Measurements from ENCODE around the gene KIAA0040. TPM values are rescaled to one million over a fixed set of nuclear protein-coding genes. Genes with fewer than 3 reads are reported as not detected.

The KIAA0040 gene
- polyA plus RNA-seq, 1 donor from 2014 or later: not detected

DNA sequence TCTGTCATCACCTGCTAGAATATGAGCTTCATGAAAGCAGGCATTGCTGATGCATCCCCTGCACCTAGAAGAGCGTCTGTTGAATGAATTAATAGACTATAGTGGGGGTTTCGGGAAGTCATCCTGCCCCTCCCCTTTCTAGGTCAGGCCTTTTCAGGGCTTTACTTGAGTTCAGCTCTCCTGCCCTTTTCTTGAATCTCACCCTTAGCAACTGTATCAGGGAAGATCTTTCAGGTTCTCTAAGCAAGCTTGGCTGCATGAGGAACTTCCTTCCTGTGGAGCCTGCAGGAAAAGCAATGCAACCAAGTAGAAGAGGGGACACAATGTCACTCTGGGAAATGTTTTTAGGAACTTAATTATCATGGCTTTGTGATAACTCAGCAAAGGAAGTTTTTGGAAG, 27.2 kb upstream of the KIAA0040 start:
- Histone ChIP-seq H3K4me2 (ENCODE audit: low read length) (no peak overlapping the region), H3K36me3 (ENCODE audit: insufficient read depth, low read length) (no peaks in the 10 kb centered on the region), H3K4me3 (ENCODE audit: low read length) (no peak overlapping the region), H3F3A (ENCODE audit: insufficient read depth, low read length, poor library complexity, severe bottlenecking) (no peaks in the 10 kb centered on the region), H3K9me3 (ENCODE audit: low read length) (no peaks in the 10 kb centered on the region), H3K9me2 (ENCODE audit: insufficient read depth, low read length) (no peaks in the 10 kb centered on the region), H3K9ac (ENCODE audit: low read length) (no peak overlapping the region), H3K79me2 (replicated peaks; ENCODE audit: insufficient read depth, low read length) (no peaks in the 10 kb centered on the region), H3K27me3 (ENCODE audit: insufficient read depth, low read depth, low read length) (no peaks in the 10 kb centered on the region), H2AFZ (ENCODE audit: low read depth, low read length) (no peak overlapping the region), H3K27ac (ENCODE audit: low read length) (no peak overlapping the region), H4K20me1 (ENCODE audit: insufficient read depth) (no peaks in the 10 kb centered on the region)
- TF ChIP-seq SMC3 (conservative IDR thresholded peaks at IDR 0.05; ENCODE audit: poor library complexity): no peak
- TF ChIP-seq RAD21 (conservative IDR thresholded peaks at IDR 0.05): no peak
- TF ChIP-seq EZH2 (IDR thresholded peaks at IDR 0.05; ENCODE audit: borderline replicate concordance, insufficient read depth, low read length, poor library complexity, severe bottlenecking): no peak
- TF ChIP-seq EP300 (conservative IDR thresholded peaks at IDR 0.05; ENCODE audit: poor library complexity, severe bottlenecking): no peak

DNA sequence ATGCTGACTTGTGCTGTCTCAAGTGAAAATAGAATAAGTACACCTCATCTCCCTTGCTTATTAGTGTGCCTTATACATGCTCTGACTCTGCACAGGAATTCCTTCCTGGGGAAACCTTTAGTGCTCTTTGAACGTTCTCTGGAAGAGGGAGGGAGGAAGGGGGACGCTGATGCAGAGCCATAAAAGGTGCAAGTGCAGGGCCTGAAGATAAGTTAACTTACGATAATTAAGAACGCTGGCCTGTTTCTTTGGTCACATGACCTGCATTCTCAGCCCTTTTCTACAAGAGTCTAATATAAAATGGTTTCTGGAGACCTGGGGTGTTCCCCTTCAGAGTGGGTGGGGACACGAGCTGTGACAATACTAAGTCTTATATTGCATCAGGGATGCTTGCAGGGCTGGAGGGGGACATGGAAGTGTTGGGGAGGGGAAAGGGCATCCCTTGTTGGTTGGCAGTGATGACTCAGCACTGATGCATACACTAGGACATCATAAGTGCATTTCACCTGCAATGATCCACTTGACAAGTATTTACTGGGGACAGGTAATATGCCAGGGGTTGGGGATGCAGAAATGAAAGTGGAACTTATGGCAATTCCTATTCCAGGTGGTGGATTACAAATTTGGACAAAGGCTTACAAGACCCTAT, 26.3 kb upstream of the KIAA0040 start:
- Histone ChIP-seq H3K27ac (ENCODE audit: low read length) (no peak overlapping the region), H2AFZ (ENCODE audit: low read depth, low read length) (no peak overlapping the region), H3K4me3 (ENCODE audit: low read length) (no peak overlapping the region), H3K9ac (ENCODE audit: low read length) (no peak overlapping the region), H4K20me1 (ENCODE audit: insufficient read depth) (no peaks in the 10 kb centered on the region), H3K9me3 (ENCODE audit: low read length) (no peaks in the 10 kb centered on the region), H3F3A (ENCODE audit: insufficient read depth, low read length, poor library complexity, severe bottlenecking) (no peaks in the 10 kb centered on the region), H3K79me2 (replicated peaks; ENCODE audit: insufficient read depth, low read length) (no peaks in the 10 kb centered on the region), H3K9me2 (ENCODE audit: insufficient read depth, low read length) (no peaks in the 10 kb centered on the region), H3K27me3 (ENCODE audit: insufficient read depth, low read depth, low read length) (no peaks in the 10 kb centered on the region), H3K4me2 (ENCODE audit: low read length) (no peak overlapping the region), H3K36me3 (ENCODE audit: insufficient read depth, low read length) (no peaks in the 10 kb centered on the region)
- TF ChIP-seq, protein P1, sequence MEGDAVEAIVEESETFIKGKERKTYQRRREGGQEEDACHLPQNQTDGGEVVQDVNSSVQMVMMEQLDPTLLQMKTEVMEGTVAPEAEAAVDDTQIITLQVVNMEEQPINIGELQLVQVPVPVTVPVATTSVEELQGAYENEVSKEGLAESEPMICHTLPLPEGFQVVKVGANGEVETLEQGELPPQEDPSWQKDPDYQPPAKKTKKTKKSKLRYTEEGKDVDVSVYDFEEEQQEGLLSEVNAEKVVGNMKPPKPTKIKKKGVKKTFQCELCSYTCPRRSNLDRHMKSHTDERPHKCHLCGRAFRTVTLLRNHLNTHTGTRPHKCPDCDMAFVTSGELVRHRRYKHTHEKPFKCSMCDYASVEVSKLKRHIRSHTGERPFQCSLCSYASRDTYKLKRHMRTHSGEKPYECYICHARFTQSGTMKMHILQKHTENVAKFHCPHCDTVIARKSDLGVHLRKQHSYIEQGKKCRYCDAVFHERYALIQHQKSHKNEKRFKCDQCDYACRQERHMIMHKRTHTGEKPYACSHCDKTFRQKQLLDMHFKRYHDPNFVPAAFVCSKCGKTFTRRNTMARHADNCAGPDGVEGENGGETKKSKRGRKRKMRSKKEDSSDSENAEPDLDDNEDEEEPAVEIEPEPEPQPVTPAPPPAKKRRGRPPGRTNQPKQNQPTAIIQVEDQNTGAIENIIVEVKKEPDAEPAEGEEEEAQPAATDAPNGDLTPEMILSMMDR (IDR thresholded peaks at IDR 0.05; ENCODE audit: poor library complexity, severe bottlenecking): no peak
- no peak for TF ChIP-seq MXI1 (conservative IDR thresholded peaks at IDR 0.05; ENCODE audit: poor library complexity, severe bottlenecking)
- no peak for TF ChIP-seq POLR2AphosphoS5 (IDR thresholded peaks at IDR 0.05)
- no peak for TF ChIP-seq SMC3 (conservative IDR thresholded peaks at IDR 0.05; ENCODE audit: poor library complexity)
- TF ChIP-seq EP300 (conservative IDR thresholded peaks at IDR 0.05; ENCODE audit: poor library complexity, severe bottlenecking): no peak
- TF ChIP-seq TAF1 (IDR thresholded peaks at IDR 0.05; ENCODE audit: low read depth): no peak
- no peak for TF ChIP-seq RAD21 (conservative IDR thresholded peaks at IDR 0.05)
- TF ChIP-seq EZH2 (IDR thresholded peaks at IDR 0.05; ENCODE audit: borderline replicate concordance, insufficient read depth, low read length, poor library complexity, severe bottlenecking): no peak
- TF ChIP-seq, protein P2, sequence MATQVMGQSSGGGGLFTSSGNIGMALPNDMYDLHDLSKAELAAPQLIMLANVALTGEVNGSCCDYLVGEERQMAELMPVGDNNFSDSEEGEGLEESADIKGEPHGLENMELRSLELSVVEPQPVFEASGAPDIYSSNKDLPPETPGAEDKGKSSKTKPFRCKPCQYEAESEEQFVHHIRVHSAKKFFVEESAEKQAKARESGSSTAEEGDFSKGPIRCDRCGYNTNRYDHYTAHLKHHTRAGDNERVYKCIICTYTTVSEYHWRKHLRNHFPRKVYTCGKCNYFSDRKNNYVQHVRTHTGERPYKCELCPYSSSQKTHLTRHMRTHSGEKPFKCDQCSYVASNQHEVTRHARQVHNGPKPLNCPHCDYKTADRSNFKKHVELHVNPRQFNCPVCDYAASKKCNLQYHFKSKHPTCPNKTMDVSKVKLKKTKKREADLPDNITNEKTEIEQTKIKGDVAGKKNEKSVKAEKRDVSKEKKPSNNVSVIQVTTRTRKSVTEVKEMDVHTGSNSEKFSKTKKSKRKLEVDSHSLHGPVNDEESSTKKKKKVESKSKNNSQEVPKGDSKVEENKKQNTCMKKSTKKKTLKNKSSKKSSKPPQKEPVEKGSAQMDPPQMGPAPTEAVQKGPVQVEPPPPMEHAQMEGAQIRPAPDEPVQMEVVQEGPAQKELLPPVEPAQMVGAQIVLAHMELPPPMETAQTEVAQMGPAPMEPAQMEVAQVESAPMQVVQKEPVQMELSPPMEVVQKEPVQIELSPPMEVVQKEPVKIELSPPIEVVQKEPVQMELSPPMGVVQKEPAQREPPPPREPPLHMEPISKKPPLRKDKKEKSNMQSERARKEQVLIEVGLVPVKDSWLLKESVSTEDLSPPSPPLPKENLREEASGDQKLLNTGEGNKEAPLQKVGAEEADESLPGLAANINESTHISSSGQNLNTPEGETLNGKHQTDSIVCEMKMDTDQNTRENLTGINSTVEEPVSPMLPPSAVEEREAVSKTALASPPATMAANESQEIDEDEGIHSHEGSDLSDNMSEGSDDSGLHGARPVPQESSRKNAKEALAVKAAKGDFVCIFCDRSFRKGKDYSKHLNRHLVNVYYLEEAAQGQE (IDR thresholded peaks at IDR 0.05; ENCODE audit: borderline replicate concordance): no peak
